SU-DHL-6 (cell line): ENCODE data around the gene BOC.

Source experiments
- EZH2phosphoT487 ChIP-seq: fragments of 200-600 bp; sonication (generic), shearing (Covaris generic); conservative IDR thresholded peaks from 2 replicates; pipeline ENCODE4 v1.6.1; 2018; ENCODE audit warnings: mild to moderate bottlenecking, antibody characterized with exemption, low read length, moderate library complexity, mixed read lengths
- TF ChIP-seq, protein P1 (sequence below): fragments of 200-600 bp; sonication (generic); IDR thresholded peaks from one replicate; pipeline ENCODE4 v1.5.1; 2017; ENCODE audit warnings: antibody characterized with exemption, mild to moderate bottlenecking, low read length, moderate library complexity; ENCODE audit not compliant: insufficient read depth, poor library complexity, severe bottlenecking

DNA sequence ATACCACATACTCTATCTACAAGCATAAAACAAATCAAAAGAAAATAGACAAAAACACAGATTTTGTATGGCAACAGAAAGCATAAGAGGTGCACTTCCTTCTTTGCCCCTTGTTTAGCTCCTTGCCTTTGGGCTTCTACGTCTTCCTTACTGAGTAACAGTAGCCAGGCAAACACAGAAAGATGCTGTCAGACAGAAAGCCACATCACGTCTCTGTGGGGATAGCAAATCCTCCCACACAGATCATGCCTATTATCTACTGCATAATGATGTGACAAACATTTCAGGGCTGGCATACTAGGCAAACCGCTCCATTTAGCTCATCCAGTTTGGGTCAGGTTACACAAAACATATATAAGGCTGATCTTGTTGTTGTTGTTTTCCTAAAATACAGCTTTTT, 92.7 kb downstream of the BOC start:
- TF ChIP-seq, protein P1, sequence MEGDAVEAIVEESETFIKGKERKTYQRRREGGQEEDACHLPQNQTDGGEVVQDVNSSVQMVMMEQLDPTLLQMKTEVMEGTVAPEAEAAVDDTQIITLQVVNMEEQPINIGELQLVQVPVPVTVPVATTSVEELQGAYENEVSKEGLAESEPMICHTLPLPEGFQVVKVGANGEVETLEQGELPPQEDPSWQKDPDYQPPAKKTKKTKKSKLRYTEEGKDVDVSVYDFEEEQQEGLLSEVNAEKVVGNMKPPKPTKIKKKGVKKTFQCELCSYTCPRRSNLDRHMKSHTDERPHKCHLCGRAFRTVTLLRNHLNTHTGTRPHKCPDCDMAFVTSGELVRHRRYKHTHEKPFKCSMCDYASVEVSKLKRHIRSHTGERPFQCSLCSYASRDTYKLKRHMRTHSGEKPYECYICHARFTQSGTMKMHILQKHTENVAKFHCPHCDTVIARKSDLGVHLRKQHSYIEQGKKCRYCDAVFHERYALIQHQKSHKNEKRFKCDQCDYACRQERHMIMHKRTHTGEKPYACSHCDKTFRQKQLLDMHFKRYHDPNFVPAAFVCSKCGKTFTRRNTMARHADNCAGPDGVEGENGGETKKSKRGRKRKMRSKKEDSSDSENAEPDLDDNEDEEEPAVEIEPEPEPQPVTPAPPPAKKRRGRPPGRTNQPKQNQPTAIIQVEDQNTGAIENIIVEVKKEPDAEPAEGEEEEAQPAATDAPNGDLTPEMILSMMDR = no peak
- TF ChIP-seq EZH2phosphoT487 = no peak
